Measurements from ENCODE around the gene RTN1.

DNA sequence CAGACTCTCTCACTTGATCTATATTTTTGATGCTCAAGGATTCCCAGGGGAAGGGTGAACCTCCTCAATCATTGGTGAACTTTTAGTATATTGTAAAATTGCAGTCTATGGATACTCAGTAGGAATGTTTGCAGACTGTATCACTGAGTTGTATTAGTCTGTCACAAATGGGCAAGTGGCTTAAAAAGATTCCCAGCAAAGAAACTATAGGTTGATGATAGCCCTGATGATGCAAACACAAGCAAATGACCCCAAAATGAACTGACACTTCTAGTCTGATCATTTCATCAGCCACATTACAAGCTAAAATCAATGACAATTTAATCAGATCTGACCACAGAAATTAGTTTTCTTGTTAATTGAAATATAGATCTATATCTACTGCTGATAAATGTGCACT, 59.5 kb downstream of the RTN1 start:
- TF ChIP-seq, protein P1, sequence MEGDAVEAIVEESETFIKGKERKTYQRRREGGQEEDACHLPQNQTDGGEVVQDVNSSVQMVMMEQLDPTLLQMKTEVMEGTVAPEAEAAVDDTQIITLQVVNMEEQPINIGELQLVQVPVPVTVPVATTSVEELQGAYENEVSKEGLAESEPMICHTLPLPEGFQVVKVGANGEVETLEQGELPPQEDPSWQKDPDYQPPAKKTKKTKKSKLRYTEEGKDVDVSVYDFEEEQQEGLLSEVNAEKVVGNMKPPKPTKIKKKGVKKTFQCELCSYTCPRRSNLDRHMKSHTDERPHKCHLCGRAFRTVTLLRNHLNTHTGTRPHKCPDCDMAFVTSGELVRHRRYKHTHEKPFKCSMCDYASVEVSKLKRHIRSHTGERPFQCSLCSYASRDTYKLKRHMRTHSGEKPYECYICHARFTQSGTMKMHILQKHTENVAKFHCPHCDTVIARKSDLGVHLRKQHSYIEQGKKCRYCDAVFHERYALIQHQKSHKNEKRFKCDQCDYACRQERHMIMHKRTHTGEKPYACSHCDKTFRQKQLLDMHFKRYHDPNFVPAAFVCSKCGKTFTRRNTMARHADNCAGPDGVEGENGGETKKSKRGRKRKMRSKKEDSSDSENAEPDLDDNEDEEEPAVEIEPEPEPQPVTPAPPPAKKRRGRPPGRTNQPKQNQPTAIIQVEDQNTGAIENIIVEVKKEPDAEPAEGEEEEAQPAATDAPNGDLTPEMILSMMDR (IDR thresholded peaks at IDR 0.05): no peak
- TF ChIP-seq, protein P2, sequence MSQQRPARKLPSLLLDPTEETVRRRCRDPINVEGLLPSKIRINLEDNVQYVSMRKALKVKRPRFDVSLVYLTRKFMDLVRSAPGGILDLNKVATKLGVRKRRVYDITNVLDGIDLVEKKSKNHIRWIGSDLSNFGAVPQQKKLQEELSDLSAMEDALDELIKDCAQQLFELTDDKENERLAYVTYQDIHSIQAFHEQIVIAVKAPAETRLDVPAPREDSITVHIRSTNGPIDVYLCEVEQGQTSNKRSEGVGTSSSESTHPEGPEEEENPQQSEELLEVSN (IDR thresholded peaks at IDR 0.05; ENCODE audit: borderline replicate concordance, low read depth): no peak
- TF ChIP-seq CEBPB (IDR thresholded peaks at IDR 0.05) (no peak), ZNF302 (CRISPR knock-in tag; IDR thresholded peaks at IDR 0.05) (no peak), BHLHE40 (IDR thresholded peaks at IDR 0.05; ENCODE audit: low read depth, low read length) (no peak), EHMT2 (IDR thresholded peaks at IDR 0.05; ENCODE audit: low read depth) (no peak), POLR2A (IDR thresholded peaks at IDR 0.05; ENCODE audit: low read length) (no peak), JUN (IDR thresholded peaks at IDR 0.05) (no peak), JUNB (IDR thresholded peaks at IDR 0.05) (no peak), MYC (IDR thresholded peaks at IDR 0.05; ENCODE audit: borderline replicate concordance, low read length) (no peak), EP300 (IDR thresholded peaks at IDR 0.05) (no peak), TFCP2L1 (CRISPR knock-in tag; IDR thresholded peaks at IDR 0.05) (no peak)
